Measurements from ENCODE around the gene ZFPM1.

Gene ZFPM1

DNA sequence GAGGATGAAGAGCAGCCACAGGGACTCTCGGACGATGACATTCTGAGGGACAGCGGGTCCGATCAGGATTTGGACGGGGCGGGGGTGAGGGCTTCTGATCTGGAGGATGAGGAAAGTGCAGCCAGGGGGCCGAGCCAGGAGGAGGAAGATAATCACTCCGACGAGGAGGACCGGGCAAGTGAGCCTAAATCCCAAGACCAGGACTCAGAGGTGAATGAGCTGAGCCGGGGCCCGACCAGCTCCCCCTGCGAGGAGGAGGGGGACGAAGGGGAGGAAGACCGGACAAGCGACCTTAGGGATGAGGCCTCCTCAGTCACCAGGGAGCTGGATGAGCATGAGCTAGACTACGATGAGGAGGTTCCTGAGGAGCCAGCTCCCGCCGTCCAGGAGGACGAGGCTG lies 124.1 kb downstream of the ZFPM1 start:
- no peak for DNase-seq

GRCh38 chr16:88578446-88579313 lies 125.6 kb downstream of the ZFPM1 start:
- peak in 1 of 5 experiments; percentile 28 for DNase-seq

- DNase-seq = no peak
These were observed 127.3 kb downstream of the ZFPM1 start for GRCh38 chr16:88580371-88580770.

GRCh38 chr16:88581033-88581432 lies 128.0 kb downstream of the ZFPM1 start:
- no peak for DNase-seq

GRCh38 chr16:88582912-88583575 lies 130.0 kb downstream of the ZFPM1 start:
- DNase-seq = peak in 1 of 5 experiments; percentile 82

DNA sequence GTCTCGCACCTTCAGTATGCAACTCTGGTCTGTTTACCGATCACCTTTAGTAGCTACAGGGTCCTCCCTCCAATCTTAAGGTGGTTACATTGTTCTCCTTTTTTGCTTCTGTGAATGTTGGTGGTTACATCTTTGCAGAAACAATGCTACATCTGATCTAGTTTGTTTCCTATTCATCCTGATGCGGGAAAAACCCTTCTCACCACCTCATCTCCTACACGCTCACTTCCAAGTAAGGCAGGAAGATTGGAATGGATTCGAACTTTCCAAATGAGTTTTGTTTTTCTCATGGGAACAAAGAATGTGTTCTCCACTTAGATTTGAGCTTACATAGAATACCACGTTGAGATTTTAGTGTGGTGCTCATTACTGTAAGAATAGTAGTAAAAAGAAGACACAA lies 131.6 kb downstream of the ZFPM1 start:
- peak in 1 of 5 experiments; percentile 43 for DNase-seq

- no peak for DNase-seq
These were observed 132.2 kb downstream of the ZFPM1 start for GRCh38 chr16:88585269-88585668.

DNA sequence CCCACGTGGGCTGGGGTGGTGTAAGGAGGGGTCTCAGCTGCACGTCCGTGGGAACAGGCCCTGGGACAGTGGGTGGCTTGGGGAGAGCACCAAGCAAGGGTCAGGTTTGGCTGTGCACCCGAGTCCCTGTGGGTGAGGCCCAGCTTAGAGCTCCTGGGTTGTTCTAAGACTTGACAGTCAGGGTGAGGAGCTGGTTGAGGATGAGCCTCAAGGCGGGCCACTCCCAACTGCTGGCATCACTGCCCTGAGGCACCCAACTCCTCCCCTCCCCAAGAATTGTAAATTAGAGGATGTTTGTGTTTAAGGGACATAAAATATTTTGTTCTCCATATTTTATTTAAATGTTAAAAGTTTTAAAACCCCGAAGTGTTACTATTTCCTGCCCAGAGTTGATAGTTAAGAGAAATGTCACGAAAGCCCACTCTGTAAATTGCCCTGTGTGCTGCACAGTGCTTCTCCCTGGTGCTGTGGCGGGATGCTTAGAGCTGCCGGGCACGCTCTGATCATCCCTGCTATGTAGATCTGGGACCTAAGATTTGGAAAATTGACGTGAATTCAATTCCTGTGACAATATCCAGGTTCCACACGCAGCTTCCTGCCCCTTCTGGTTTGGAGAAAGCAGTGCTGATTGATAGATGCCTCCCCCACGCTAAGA lies 133.0 kb downstream of the ZFPM1 start:
- no peak for DNase-seq

Data from T-helper 2 cell (primary cell).